ENCODE results near the gene RNLS.

GRCh38 chr10:88297103-88297502 lies 286.0 kb downstream of the RNLS start:
- TF ChIP-seq CEBPB (IDR thresholded peaks at IDR 0.05; ENCODE audit: low read depth, low read length) (no peak), CTCF (conservative IDR thresholded peaks at IDR 0.05; ENCODE audit: low read depth, low read length) (no peak), MXI1 (IDR thresholded peaks at IDR 0.05; ENCODE audit: borderline replicate concordance, low read depth, low read length) (no peak), POLR2A (IDR thresholded peaks at IDR 0.05; ENCODE audit: low read depth, low read length) (no peak), CHD1 (IDR thresholded peaks at IDR 0.05; ENCODE audit: low read depth, low read length) (no peak), BHLHE40 (IDR thresholded peaks at IDR 0.05; ENCODE audit: low read depth, low read length) (no peak), USF2 (IDR thresholded peaks at IDR 0.05; ENCODE audit: low read depth, low read length) (no peak), MAZ (IDR thresholded peaks at IDR 0.05; ENCODE audit: borderline replicate concordance, low read depth, low read length) (no peak)

Measured in IMR-90 (cell line).